HT-29 (cell line): Measurements from ENCODE around the gene CELF3. TPM values are rescaled to one million over a fixed set of nuclear protein-coding genes. Genes with fewer than 3 reads are reported as not detected.
"Not testable (repeated sequence)": the region's sequence is repeated elsewhere in the genome, so short reads cannot be mapped to it uniquely, and the experiment has no call there.

Source experiments
- DNase-seq: peaks from one replicate; pipeline ENCODE4 v3.0.0-alpha.2; 2015; ENCODE audit warnings: low spot score
- total RNA-seq: library from RNA; depleted of rRNA; stranded (reverse); fragments of >200 nt; shearing (Covaris generic); gene quantifications from 2 replicates; pipeline ENCODE4 v1.2.3, GENCODE V29; 2014; rRNA removed

CELF3 gene
- 0.08 and 0.97 TPM in 2 replicates for total RNA-seq

DNA sequence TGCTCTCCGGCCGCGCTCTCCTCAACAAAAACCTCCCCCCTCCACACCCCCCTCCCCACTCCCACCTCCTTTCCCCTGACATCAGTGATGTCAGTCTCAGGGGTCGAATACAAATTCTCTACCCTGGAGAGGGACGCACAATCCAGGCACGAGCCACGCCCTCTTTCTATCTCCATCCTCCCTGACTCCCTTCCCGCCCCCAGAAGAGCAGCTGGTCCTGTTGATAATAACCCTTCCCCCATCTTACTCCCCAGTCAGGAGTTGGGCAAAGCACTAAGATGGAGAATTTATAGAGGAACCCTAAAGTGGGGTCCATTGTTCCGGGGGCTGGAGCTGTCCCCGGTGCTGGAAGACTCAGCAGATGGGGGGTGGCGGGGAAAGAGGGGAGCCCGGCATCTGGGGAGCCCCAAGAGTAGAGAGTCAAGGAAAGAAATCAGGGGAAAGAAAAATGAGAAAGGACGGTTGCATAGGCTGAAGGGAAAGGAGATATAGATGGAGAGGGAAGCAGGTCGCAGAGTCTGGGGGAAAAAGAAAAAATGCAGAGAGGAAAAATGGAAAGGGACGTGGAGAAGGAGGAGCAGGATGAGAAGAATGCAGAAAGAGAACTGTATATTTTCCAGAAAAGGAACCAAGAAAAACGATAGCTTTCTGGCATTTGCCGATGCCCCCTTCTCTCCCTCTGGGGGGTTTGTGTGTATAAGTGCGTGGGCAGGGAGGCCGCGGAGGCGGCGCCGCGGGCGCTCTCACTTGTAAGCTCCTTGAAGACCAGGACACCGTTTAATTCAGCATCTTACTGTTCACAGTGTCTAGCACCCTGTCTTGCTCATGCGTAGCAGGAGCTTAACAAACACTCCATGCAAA is at the start of gene CELF3:
Gene CELF3, minus strand, starts transcription at position 33 of the 861 bp plus-strand sequence. CDS start 783 bp downstream, outside the sequence.
- no peak for DNase-seq

DNA sequence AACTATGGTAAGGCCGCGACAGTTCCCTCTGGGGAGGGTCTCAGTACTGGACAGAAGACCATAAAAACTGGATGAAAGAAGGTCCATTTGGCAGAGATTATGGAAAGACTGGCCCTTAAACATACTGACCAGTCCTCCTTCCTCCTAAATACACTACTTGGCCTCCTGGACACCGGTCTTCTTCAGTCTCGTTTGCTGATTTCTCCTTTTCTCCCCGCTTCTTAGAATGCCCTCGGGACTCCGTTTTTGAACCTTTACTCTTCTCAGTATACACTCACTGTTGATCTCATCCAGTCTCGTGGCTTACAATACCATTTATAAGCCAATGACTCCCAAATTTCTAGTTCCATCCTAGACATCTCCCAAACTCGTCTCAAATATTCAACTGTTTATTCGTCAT is 47.4 kb upstream of the CELF3 start:
- DNase-seq = no peak

DNA sequence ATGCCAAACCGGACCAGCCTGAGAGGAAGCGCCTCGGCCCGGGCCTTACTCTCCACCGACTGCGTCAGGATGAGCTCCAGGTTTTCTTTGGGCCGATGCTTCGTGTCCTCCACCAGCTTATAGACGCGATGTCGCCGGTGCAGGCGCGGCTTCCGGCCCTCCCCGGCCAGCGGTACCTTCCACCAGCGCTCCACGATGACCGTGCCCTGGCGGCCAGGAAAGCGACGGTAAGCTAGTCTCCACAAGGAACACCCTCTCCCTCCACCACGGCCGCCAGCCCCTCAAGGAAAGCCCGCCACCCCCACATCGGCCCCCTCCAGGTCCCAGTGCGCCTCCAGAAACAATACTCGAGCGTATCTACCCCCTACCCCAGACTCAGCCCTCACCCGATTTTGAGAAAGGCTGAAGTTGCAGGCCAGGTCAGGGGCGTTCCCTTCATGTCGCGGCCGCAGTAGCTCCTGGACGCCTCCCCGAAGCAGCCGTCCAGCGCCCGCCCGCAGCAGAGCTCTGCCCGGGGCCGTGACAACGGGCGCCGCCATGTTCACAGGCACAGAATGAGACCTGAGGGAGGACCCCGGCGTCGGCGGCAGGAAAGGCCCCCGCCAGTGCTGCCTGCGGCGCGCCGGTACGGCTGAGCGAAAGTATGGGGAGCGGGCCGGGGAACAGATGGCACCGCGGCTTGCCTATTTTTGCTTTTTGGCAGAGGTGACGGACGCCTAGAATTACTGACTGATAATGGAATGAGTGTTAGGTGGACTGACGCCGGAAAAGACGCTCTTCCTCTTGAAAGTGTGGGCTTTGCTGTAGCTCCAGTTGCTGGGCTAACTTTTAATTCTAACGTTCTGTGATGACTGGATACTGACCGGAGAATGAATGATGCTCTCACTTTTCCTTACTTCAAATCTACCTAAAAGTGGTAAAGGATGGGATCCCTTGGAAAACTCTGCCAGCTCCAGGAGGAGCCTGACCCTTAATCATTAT is 46.6 kb upstream of the CELF3 start, which contains the start of gene MRPL9:
Gene MRPL9, minus strand, starts transcription at position 556 of the 981 bp plus-strand sequence. Its CDS starts 17 bp downstream, at position 539.
- DNase-seq = peak; percentile 79

DNA sequence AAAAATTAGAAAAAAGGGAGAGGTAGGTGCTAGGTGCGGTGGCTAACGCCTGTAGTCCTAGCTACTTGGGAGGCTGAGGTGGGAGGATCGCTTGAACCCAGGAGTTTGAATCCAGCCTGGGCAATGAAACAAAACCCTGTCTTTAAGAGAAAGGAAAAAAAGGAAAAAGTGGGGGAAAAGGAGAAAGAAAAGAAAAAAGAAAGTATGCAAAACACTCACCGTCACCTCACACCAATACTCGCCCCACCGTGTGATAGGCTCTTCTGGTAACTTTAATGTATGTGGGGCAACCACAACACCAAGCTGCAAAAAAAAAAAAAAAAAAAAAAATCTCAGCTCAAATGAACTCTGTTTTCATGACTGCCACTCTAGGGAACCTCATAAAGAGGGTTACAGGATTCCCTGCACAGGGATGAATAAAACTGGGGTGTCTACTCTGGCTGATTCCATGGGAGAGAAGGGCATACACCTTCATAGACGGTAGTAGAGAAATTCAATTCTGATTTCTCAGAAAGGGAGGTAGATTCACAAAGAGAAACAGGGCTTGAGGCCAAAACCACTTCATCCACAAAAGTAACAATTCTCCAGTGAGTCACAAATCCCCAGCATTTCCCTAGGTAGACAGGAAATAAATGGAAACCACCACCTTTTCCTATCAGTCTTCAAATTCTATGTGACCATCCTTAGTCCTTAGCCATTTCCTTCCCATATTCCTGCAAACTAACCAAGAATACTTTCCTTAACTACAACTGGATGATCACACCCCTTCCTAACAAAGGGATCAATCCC is 44.2 kb upstream of the CELF3 start:
- no peak for DNase-seq

DNA sequence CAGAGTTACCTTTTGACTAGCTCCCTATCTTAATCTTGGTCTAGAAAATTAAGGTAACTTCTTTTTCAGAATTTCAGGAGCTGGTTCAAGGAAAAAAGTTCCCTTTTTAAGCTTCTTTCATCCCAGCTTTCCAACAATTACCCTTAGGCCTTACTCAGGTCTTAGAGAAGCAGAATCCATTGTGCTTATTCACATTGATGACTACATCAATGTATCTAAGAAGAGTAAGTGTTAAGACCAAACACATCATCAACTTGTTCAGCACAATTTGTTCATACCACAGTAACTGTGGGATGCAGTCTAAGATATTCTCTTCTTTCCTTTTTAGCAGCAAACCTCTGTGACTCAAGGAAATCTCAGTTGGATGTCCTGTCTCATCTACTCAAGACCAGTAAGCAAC is 42.6 kb upstream of the CELF3 start:
- DNase-seq = no peak

DNA sequence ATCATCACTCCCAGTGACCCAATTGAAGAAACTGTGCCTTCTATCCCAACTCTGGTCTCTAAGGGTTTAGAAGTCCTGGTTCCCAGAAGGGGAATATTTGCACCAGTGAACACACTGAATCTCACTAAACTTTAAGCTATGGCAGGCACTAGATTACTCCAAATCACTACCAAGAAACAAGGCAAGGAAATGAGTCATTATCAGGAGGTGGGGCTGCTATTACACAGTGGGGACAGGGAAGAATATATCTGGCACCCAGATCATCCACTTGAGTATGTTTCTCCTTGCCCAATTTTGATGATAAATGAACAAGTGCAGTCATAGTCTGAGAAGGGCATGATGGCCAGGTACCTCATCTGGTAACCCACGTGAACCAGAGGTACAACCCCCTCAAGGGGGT is 39.7 kb upstream of the CELF3 start:
- DNase-seq = no peak

DNA sequence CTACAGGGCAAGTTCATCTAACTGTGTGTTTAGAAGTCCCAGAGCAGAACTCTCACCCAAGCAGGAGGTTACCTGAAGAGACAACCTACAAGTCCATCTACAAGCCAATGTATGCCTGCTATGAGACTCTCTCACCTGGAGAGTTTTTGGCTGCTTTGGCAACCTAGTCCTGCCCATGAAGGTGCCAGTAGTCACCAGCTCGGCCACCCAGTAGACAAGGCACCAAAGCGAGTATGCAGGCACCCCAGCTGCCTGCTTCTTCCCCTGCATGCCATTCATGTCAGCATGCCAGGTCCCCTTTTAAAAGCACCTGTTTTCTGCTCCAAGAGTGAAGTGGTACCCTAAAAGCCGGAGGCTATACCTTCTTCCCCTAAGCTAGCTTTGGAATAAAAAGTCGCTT is 24.9 kb upstream of the CELF3 start:
- DNase-seq = no peak

DNA sequence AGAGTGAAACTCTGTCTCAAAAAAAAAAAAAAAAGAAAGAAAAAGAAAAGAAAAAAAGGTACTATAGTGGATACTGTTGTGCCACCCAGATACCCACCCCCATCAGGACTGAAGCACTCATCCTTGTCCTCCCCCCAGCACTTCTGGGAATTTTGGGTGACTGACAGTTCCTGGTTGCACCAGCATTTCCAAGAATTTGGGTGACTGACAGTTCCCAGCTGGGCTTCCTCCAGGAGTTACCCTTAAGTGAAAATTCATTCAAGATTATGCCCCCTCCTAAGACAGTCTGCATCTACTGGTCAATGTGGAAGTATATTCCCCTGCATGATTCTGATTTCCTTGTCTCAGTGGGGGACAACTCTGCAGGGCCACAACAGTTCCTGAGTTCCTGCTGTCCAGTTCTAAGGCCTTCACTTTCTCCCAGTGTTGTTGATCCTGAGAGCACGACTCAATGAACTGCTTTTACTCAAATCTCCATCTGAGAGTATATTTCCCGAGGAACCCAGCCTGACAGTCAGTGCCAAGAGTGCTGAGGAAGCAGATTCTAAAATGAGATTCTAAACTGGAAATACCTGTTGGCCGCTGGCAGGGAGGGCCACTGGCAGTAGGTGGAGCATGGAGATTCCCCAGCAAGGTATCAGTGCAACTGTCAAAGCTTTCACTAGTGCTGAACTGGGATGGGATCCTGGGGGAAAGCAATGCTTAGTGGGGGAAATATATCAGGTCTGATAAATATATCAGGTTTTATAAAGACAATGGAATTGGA is 23.2 kb upstream of the CELF3 start:
- peak; percentile 85 for DNase-seq

DNA sequence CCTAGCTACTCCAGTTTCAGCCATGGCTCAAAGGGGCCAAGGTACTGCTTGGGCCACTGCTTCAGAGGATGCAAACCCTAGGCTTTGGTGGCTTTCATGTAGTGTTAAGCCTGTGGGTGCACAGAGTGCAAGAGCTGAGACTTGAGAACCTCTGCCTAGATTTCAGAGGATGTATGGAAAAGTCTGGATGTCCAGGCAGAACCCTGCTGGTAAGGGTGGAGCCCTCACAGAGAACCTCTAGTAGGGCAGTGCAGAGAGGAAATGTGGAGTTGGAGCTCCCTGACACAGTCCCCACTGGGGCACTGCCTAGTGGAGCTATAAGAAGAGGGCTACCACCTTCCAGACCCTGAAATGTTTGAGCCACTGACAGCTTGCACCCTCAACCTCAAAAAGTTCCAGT is 20.9 kb upstream of the CELF3 start:
- no peak for DNase-seq

DNA sequence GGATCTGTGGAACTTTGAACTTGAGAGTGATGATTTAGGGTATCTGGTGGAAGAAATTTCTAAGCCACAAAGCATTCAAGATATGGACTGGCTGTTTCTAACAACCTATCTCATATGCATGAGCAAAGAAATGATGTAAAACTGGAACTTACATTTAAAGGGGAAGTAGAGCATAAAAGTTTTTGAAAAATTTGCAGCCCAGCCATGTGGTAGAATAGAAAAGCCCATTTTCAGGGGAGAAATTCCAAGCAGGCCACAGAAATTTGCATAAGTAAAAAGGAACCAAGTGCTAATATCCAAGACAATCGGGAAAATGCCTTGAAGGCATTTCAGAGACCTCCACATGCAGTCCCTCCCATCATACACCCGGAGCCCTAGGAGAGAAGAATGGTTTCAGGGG is 20.4 kb upstream of the CELF3 start:
- no peak for DNase-seq

DNA sequence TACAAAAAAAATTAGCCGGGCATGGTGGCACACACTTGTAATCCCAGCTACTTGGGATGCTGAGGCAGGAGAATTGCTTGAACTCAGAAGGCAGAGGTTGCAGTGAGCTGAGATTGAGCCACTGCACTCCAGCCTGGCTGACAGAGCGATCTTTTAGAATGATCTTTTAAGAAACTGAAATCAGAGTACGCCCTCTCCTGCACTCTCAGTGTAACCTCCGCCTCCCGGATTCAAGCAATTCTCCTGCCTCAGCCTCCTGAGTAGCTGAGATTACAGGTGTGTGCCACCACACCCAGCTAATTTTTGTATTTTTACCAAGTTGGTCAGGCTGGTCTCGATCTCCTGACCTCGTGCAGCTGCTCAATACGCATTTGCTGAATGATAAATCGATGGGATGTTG is 17.4 kb upstream of the CELF3 start:
- not testable (repeated sequence) for DNase-seq

DNA sequence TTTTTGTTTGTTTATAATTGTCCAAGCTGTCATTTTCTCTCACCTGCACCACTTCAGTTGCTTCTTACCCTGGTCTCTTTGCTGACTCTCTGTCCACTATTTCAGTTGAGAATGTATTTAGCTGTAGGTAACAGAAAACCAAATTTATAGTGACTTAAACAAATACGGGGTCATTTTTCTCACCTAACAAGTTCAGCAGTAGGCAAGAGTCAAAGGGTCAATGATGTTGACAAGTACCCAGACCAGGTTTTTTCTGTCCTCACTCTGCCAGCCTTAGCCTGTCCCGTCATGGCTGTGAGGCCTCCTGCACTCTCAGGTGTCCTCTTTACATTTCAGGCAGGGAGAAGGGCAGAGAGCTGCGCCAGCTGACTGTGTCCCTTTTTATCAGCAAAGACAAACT is 16.5 kb upstream of the CELF3 start:
- DNase-seq = no peak

DNA sequence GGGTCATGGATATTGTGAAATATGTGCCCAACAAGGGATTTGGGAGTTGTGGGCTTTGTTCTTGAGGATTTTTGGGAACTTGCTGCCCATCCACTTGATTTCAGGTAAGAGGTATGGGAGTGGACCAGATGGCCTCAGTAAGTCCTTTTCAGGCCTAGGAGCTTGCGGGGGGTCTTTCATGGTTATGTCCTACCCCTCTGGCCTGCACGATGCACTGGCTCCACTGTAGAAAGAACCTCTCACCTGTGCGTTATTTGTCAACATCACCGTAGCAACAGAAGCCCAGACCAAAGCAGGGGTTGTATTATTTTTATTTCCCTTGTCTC is 13.3 kb upstream of the CELF3 start:
- DNase-seq = no peak

DNA sequence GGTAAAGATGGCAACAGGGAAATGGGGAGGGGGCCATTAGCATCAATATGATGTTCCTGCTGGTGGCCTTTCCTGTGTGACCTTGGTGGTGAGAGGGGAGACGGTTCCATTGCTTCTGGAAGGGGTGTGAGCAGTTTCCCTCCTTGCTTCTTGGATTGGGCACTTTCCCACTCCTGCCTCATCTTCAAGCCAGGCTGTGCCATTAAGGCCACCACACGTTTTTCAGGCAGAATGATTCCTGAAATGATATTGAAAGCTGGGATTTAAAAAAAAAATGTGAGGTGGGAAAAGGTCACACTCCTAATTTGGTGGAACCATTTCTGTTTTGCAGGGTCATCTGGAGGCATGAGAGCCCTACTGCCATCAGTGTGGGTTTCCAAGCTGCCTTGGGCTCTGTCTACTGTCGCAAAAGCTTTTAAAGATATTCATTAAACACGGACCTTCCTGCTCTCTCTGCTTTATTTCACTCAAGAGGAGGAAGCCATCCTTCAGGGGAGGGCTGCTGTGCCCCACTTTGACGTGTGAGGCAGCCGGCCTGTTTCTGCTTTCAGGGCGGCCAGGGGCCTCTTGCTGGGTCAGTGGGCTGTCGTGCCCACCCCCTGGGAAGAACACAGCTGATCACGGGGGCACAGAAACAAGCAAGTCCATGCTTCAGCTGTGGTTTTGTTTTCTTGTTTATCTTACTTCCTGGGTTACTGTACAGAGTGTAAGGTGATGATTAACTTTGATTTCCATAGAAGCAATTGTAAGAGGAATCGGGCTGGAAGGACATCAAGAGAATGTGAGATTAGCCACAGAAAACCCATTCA is 12.8 kb upstream of the CELF3 start:
- DNase-seq = peak; percentile 51

DNA sequence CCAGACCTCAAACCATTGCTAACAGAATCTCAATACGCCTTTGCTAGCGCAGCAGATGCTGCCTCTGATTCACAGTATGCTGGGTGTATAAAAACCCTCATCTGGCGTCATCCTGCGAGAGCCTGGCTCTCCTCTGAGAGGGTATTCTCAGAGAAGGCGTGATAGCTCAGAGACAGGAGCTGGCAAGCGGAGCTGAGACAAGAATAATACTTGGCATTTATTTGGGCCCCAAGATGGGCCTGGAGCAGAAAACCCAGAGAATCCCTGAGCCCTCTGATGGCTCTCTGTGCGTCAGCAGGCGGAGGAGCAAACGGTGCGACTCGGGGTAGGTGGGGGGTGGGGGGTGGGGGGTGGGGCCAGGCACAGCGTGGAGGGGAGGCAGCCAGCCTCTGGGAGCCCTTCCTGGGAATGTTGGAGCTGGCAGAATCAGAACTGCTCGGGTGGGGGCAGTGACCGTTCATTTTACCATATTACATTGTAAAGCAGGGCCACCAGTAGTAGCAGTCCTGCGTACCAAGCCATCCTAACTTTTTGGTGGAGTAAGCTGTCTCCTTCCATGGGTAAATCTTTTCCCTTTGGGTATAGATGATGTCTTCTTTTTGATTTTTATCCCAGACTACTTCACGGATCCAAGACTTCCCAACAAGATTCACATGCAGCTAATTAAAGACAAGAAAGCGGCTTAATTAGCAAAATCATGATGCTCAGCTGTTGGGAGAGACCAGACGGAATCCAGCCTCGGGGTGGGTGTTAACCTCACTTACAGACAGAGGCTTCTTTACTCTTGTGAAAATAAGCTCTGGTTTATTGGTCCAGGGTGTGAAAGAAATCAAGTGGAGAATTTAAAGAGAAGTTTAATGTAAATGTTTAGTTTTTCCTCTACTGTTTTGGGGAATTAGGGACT is 11.8 kb upstream of the CELF3 start:
- no peak for DNase-seq

DNA sequence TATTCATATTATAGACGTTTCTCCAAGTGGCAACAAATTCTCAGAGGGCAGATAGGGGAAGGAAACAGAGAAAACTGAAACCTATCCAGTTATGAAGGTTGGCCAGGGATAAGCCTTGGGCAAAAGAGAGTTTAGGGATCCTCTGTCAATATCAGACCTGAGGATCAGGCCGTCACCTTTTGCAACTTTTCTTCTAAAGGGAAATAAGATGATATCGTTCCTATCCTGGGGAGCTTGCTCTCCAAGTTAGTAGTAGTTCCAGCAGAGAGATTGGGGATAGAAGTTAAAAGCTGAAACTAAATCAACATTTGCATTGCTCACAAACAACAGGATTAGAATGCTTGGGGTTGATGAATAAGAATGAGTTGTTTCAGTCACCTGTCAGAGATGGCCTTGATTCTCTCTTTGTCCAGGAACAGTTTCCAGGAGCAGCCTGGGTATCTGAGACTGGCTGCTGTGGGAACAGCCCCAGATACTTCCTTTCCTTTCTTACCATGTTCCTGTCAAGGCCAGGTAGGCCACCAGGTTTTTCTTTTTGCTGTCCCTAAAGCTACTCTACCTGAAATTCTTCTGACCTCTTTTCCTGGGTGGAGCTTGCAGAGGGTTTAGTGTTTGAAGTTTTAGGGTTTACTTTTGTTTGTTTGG is 7.2 kb upstream of the CELF3 start:
- DNase-seq = peak; percentile 26

DNA sequence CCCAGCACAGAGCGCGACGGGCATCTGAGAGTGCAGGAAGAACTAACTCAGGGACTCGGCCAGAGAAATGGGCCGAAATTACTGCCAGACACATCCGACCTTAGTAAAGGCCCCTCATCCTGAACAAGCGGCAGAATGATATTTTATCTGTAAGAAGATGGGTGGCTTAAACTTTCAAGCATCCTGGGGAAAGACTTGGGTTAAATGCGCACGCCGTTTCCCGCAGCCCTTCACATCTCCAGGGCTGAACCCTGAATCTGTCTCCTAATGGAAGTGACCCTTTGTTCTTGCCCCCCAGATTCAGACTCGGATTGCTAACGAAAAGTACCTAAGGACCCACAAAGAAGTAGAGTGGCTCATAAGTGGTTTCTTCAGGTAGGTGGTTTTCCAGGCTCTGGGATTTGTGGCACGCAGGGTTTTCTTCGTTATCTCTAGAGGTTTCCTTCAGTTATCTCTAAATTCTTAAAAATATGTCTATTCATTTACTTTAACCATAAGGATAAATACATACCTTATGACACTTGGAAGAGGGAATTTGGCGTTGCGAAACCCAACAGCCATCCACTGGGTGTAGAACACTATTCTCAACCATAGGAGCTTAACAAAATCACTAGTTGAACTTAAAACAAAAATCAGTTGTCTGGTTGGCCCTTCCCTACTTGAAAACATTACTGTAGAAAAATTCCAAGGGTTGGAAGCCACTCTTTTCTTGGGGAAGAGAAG is 5.3 kb upstream of the CELF3 start:
- no peak for DNase-seq
